C4-2B (cell line): ENCODE measurements around the gene GDA.
"Not testable (repeated sequence)": the region's sequence is repeated elsewhere in the genome, so short reads cannot be mapped to it uniquely, and the experiment has no call there.

Source experiments
- H3K27ac ChIP-seq: fragments of 450-650 bp; 2 replicates; pipeline ENCODE4 v1.5.1; 2017
- ZFX ChIP-seq: fragments of 450-650 bp; IDR thresholded peaks from 2 replicates; pipeline ENCODE4 v1.6.1; 2017
- TF ChIP-seq, protein P1 (sequence below): fragments of 450-650 bp; conservative IDR thresholded peaks from 2 replicates; pipeline ENCODE4 v1.5.1; 2017; ENCODE audit warnings: mild to moderate bottlenecking

The GDA gene

DNA sequence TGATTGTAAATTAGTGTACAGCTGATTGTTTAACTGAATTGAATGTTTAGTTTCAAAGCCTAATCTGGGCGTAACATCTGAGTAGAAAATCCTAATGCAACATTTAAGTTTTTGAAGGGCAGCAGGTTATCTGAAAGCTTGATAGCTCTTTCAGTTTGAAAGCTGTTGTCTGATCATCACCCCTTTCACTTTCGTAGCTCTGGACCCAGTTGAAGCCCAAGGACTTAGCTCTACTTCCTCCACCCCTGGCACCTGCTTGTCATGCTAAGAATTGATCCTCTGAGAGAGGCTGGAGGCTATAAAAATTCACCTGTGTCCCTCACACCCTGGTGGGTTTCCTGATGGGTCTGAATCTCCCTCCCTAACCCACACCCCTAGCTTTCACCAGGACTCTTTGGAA is 129.7 kb downstream of the GDA start:
- no peak overlapping the region for H3K27ac ChIP-seq
- TF ChIP-seq ZFX = no peak
- TF ChIP-seq, protein P1, sequence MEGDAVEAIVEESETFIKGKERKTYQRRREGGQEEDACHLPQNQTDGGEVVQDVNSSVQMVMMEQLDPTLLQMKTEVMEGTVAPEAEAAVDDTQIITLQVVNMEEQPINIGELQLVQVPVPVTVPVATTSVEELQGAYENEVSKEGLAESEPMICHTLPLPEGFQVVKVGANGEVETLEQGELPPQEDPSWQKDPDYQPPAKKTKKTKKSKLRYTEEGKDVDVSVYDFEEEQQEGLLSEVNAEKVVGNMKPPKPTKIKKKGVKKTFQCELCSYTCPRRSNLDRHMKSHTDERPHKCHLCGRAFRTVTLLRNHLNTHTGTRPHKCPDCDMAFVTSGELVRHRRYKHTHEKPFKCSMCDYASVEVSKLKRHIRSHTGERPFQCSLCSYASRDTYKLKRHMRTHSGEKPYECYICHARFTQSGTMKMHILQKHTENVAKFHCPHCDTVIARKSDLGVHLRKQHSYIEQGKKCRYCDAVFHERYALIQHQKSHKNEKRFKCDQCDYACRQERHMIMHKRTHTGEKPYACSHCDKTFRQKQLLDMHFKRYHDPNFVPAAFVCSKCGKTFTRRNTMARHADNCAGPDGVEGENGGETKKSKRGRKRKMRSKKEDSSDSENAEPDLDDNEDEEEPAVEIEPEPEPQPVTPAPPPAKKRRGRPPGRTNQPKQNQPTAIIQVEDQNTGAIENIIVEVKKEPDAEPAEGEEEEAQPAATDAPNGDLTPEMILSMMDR = no peak

DNA sequence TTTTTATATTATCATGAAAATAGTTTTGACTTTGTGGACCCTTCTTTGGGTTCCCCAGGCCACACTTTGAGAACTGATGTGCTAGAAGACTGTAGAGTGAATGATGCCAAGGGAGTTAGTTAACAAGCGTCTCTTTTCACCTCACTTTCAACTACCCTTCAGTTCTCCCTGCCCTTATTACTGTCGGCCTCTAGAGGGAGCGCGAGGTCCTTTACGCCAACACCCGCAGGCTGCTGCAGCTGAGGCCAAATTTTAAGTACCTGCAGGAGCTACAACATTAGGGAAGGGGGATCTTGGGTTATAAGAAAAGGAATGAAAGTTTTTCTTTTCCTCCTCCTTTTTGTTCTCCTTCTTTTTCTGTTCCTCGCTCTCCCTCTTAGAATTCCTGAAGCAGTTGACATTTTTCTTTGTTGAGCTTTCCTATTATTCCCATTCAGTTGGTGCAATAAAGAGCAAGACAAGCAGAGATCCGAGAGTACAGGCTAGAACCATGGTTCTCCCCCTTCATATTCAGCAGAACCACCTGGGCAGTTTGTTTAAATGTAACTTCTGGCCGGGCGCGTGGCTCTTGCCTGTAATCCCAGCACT is 131.8 kb downstream of the GDA start:
- no peak overlapping the region for H3K27ac ChIP-seq
- TF ChIP-seq, protein P1 = peak; percentile 98
- TF ChIP-seq ZFX = no peak

DNA sequence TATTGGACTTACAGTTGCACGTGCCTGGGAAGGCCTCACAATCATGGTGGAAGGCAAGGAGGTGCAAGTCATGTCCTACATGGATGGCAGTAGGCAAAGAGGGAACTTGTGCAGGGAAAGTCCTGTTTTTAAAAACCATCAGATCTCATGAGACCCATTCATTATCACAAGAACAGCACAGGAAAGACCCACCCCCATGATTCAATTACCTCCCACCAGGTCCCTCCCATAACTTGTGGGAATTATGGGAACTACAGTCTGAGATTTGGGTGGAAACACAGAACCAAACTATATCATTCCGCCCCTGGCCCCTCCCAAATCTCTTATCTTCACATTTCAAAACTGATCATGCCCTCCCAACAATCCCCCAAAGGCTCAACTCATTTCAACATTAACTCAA is 140.2 kb downstream of the GDA start:
- H3K27ac ChIP-seq = no peak overlapping the region
- TF ChIP-seq ZFX = no peak
- TF ChIP-seq, protein P1 = no peak

DNA sequence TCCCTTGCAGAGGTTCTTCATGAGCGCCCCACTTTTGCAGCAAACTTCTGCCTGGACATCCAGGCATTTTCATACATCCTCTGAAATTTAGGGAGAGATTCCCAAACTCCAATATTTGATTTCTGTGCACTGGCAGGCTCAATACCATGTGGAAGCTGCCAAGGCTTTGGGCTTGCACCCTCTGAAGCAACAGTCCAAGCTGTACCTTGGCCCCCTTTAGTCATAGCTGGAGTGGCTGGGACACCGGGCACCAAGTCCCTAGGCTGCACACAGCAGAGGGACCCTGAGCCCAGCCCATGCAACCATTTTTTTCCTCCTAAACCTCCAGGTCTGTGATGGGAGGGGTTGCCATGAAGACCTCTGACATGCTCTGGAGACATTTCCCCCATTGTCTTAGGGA is 141.1 kb downstream of the GDA start:
- no peak overlapping the region for H3K27ac ChIP-seq
- TF ChIP-seq, protein P1 = no peak
- TF ChIP-seq ZFX = no peak

DNA sequence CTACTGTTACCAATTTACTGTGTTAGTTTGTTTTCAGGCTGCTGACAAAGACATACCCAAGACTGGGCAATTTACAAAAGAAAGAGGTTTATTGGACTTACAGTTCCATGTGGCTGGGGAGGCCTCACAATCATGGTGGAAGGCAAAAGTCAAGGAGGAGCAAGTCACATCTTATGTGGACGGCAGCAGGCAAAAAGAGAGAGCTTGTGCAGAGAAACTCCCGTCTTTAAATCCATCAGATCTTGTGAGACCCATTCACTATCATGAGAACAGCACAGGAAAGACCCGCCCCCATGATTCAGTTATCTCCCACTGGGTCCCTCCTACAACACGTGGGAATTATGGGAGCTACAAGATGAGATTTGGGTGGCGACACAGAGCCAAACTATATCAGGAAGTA is 142.3 kb downstream of the GDA start:
- H3K27ac ChIP-seq = not testable (repeated sequence)

DNA sequence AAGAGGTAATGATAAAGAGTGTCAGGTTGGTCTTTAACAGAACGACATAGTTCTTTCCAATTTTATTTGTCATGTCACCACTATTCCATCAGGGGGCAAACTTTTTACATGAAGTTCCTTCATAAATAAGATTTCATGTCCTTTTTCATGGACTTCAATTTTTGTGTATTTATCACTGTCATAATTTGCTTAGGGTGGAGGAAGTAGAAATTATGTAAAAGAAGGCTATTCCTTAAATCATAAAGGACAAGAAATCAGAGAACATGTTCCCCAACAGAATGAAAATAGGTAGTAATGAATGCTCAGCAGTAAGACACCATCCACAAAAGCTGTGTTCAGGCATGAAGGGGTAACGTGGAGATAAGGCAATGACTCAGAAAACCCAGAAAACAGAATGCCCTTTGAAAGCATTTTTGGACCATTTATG is 143.0 kb downstream of the GDA start:
- H3K27ac ChIP-seq = no peak overlapping the region
- no peak for TF ChIP-seq ZFX
- TF ChIP-seq, protein P1 = peak; percentile 67

DNA sequence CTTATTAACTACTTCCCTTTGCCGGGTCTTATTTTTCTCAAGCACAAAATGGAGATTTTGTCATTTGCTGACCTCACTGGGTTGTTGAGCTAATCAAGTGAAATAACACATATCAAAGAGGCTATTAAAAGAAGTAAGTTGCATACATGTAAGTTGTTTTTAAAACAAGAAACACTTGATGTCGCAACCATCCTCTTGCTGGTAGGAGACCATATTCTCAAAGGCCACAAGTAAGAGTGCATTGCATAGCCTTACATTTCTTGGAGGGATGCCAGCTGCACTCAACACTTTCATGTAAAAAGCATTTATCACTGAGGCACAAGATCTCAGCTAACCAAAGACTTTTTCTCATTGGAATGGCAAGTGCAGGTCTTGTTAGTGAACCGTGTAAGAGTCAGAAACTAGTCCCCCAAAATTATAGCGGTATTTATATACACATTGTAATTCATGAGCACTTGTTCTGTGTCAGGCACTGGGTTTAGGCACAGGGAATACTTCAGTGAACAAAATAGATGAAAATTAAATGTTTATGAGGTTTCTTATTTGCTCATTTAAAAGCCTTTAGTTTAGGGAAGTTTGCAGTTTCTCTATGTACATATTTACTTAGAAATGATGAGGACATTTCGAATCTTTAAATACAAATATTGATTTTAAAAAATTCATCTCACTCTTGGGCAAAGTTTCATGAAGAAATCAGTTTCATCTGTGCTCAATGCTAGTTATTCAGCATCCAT is 143.8 kb downstream of the GDA start:
- TF ChIP-seq, protein P1 = no peak
- TF ChIP-seq ZFX = no peak

DNA sequence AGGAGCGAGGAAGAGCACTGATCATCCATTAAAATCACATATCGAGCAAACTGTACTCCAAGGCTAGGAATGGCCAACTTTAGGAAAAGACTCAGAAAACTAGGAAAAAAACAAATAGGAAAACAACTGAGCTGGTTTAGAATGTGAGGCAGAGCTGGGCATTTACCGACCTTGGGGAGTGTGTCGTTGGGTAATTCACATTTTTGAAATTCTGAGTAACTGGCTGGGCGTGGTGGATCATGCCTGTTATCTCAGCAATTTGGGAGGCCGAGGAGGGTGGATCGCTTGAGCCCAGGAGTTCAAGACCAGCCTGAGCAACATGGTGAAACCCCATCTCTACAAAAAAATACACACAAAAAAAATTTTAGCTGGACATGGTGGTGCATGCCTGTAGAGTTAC is 145.7 kb downstream of the GDA start:
- H3K27ac ChIP-seq = peak overlapping the region; percentile 30; the same call in 1 of the 2 replicates

More for the DNA sequence above, 143.8 kb downstream of the GDA start:
- H3K27ac ChIP-seq = peak overlapping the region; percentile 58; the same call in 1 of the 2 replicates

More for the DNA sequence above, 145.7 kb downstream of the GDA start:
- TF ChIP-seq, protein P1 = no peak
- TF ChIP-seq ZFX = no peak
